BE2C (cell line): Measurements from ENCODE around the gene NAMPT.

Experiments
- DNase-seq: peaks from one replicate; pipeline ENCODE4 v3.0.0-alpha.2; 2020
- H3K27me3 ChIP-seq: fragments of 250-450 bp; sonication (Bioruptor Pico); 2 replicates; pipeline ENCODE4 v1.5.1; 2020; ENCODE audit warnings: mild to moderate bottlenecking
- H3K36me3 ChIP-seq: fragments of 250-450 bp; sonication (Bioruptor Pico); 2 replicates; pipeline ENCODE4 v1.5.1; 2020; ENCODE audit warnings: mild to moderate bottlenecking
- H3K4me1 ChIP-seq: fragments of 250-450 bp; sonication (Bioruptor Pico); 2 replicates; pipeline ENCODE4 v1.5.1; 2020
- H3K4me3 ChIP-seq: 2 replicates; pipeline ENCODE4 v1.5.1; 2011; ENCODE audit warnings: low read depth, low read length
- H3K9me3 ChIP-seq: fragments of 250-450 bp; sonication (Bioruptor Pico); 2 replicates; pipeline ENCODE4 v1.5.1; 2020
- TF ChIP-seq, protein P1 (sequence below): IDR thresholded peaks from 2 replicates; pipeline ENCODE4 v1.5.1; 2012; ENCODE audit warnings: mild to moderate bottlenecking, low read depth, low read length

The NAMPT gene

DNA sequence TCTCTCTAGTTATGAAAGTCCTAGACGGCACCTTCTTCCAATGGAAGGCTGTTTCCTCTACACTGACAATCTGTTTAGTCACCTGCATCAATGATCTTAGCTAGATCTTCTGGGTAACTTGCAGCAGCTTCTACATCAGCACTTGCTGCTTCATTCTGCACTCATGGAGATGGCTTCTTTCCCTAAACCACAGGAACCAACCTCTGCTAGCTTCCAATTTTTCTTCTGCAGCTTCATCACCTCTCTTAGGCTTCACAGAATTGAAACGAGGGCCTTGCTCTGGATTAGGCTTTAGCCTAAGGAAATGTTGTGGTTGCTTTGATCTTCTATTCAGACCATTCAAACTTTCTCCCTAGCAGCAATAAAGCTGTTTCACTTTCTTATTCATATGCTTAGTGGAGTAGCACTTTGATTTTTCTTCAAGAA is 24.6 kb downstream of the NAMPT start:
- DNase-seq: no peak
- TF ChIP-seq, protein P1, sequence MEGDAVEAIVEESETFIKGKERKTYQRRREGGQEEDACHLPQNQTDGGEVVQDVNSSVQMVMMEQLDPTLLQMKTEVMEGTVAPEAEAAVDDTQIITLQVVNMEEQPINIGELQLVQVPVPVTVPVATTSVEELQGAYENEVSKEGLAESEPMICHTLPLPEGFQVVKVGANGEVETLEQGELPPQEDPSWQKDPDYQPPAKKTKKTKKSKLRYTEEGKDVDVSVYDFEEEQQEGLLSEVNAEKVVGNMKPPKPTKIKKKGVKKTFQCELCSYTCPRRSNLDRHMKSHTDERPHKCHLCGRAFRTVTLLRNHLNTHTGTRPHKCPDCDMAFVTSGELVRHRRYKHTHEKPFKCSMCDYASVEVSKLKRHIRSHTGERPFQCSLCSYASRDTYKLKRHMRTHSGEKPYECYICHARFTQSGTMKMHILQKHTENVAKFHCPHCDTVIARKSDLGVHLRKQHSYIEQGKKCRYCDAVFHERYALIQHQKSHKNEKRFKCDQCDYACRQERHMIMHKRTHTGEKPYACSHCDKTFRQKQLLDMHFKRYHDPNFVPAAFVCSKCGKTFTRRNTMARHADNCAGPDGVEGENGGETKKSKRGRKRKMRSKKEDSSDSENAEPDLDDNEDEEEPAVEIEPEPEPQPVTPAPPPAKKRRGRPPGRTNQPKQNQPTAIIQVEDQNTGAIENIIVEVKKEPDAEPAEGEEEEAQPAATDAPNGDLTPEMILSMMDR: no peak
- H3K36me3 ChIP-seq: peaks cover 9% of the 10 kb centered on the region

GRCh38 chr7:106258789-106259188 is 26.0 kb downstream of the NAMPT start:
- no peaks in the 10 kb centered on the region for H3K4me1 ChIP-seq
- no peaks in the 10 kb centered on the region for H3K27me3 ChIP-seq
- H3K4me3 ChIP-seq: no peak overlapping the region
- no peaks in the 10 kb centered on the region for H3K9me3 ChIP-seq
- no peak for DNase-seq
- peaks cover 6% of the 10 kb centered on the region for H3K36me3 ChIP-seq
- TF ChIP-seq, protein P1: no peak

More for the DNA sequence above, 24.6 kb downstream of the NAMPT start:
- H3K4me3 ChIP-seq: no peak overlapping the region
- no peaks in the 10 kb centered on the region for H3K27me3 ChIP-seq
- no peaks in the 10 kb centered on the region for H3K4me1 ChIP-seq
- H3K9me3 ChIP-seq: no peaks in the 10 kb centered on the region

- Histone ChIP-seq H3K36me3 (peaks cover 5% of the 10 kb centered on the region), H3K27me3 (no peaks in the 10 kb centered on the region), H3K4me1 (no peaks in the 10 kb centered on the region), H3K9me3 (no peaks in the 10 kb centered on the region), H3K4me3 (no peak overlapping the region)
- no peak for DNase-seq
- TF ChIP-seq, protein P1: no peak
These were observed 27.0 kb downstream of the NAMPT start for GRCh38 chr7:106257752-106258151.

DNA sequence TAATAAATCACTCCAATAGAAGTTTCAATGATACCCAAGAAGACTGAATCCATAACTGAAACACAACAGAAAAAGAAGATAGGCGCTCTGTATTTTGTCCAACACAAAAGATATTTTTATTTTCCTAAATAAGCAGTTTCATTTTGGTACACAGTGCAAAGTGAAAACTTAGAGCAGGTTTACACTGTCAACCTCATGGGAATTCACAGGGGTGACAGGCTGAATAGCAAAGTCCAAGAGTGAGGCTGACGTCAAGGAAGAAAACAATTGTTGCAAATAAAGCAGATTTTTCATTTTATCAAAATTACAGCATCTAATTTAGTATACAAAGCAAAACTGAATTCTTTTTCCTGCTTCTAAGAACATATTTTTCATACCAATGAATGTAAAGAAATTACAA is 28.6 kb downstream of the NAMPT start:
- Histone ChIP-seq H3K9me3 (no peaks in the 10 kb centered on the region), H3K36me3 (peaks cover 18% of the 10 kb centered on the region), H3K27me3 (no peaks in the 10 kb centered on the region), H3K4me1 (no peaks in the 10 kb centered on the region), H3K4me3 (no peak overlapping the region)
- DNase-seq: no peak
- TF ChIP-seq, protein P1: no peak

DNA sequence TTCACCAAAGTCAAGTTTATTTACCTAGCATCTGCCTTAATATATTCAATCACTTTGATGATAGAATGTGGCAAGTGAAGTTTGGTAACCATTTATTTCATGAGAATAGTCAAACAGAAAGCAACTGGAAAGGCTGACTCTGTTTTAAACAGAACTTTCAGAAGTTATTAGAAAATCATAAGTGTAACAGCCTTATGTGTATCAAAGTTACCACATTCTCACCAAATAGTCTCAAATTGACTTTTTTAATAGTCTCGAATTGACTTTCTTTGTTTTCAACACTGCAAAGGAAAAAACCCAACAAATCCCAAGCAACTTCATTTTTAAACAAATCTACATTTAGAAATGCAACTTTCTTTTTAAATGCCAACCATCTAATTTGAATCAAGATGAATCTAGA is 29.5 kb downstream of the NAMPT start:
- no peaks in the 10 kb centered on the region for H3K4me1 ChIP-seq
- peaks cover 19% of the 10 kb centered on the region for H3K36me3 ChIP-seq
- no peaks in the 10 kb centered on the region for H3K27me3 ChIP-seq
- no peak overlapping the region for H3K4me3 ChIP-seq
- no peak for DNase-seq
- TF ChIP-seq, protein P1: no peak
- no peaks in the 10 kb centered on the region for H3K9me3 ChIP-seq

DNA sequence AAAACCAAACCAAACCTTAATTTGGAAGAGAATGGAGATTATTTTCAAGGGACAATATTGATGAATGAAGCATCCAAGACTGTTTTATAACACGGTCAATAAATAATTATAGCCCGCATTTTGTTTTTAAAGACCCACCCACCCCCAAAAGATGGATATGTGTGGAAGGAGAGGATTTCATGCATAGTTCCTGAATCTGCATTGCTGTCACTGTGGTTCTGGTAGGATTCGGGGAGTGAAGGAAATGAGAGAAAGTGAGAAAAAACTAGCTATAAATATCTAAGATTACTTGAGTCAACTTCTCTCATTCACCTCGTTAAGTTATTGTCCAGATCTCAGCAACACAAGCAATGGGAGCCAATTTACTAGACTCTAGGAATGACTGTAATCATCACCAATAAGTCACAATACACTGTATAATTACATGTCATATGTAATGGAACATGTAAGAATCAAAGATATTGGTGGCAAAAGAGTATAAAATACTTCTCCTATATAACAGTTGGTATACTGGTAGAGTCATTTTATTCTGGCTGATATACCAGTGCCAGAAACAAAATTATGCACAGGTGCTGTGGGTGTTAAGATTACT is 30.2 kb downstream of the NAMPT start:
- TF ChIP-seq, protein P1: no peak
- H3K36me3 ChIP-seq: peaks cover 19% of the 10 kb centered on the region
- no peaks in the 10 kb centered on the region for H3K27me3 ChIP-seq
- no peaks in the 10 kb centered on the region for H3K4me1 ChIP-seq
- no peaks in the 10 kb centered on the region for H3K9me3 ChIP-seq
- no peak overlapping the region for H3K4me3 ChIP-seq
- DNase-seq: no peak
